Rectal smooth muscle tissue (tissue), 1 donor: ENCODE measurements around the gene DDIT4.

Experiments used
- H3K27ac ChIP-seq: one replicate; pipeline ENCODE4 v1.7.0; 2013; ENCODE audit warnings: low read depth, low read length, inconsistent platforms
- H3K27me3 ChIP-seq: one replicate; pipeline ENCODE4 v1.7.0; 2013; ENCODE audit warnings: low read length; ENCODE audit not compliant: control insufficient read depth, insufficient read depth
- H3K36me3 ChIP-seq: one replicate; pipeline ENCODE4 v1.7.0; 2013; ENCODE audit warnings: low read length; ENCODE audit not compliant: control insufficient read depth, insufficient read depth
- H3K4me1 ChIP-seq: one replicate; pipeline ENCODE4 v1.7.0; 2013; ENCODE audit warnings: low read length; ENCODE audit not compliant: control insufficient read depth, insufficient read depth
- H3K4me3 ChIP-seq: one replicate; pipeline ENCODE4 v1.7.0; 2013; ENCODE audit warnings: low read length
- H3K9ac ChIP-seq: one replicate; pipeline ENCODE4 v1.7.0; 2013; ENCODE audit warnings: low read length

The DDIT4 gene

GRCh38 chr10:72322280-72323058 lies 48.7 kb downstream of the DDIT4 start:
- no peaks in the 10 kb centered on the region for H3K36me3 ChIP-seq
- no peak overlapping the region for H3K27ac ChIP-seq
- no peak overlapping the region for H3K9ac ChIP-seq
- no peaks in the 10 kb centered on the region for H3K27me3 ChIP-seq
- peaks cover 12% of the 10 kb centered on the region for H3K4me1 ChIP-seq
- H3K4me3 ChIP-seq, result no peak overlapping the region

GRCh38 chr10:72323108-72323749 lies 49.5 kb downstream of the DDIT4 start:
- H3K4me3 ChIP-seq, result no peak overlapping the region
- no peaks in the 10 kb centered on the region for H3K27me3 ChIP-seq
- no peak overlapping the region for H3K27ac ChIP-seq
- peaks cover 16% of the 10 kb centered on the region for H3K4me1 ChIP-seq
- H3K36me3 ChIP-seq, result no peaks in the 10 kb centered on the region
- no peak overlapping the region for H3K9ac ChIP-seq

GRCh38 chr10:72323771-72324191 lies 50.1 kb downstream of the DDIT4 start:
- Histone ChIP-seq H3K9ac (no peak overlapping the region), H3K27ac (no peak overlapping the region), H3K36me3 (no peaks in the 10 kb centered on the region), H3K4me1 (peaks cover 18% of the 10 kb centered on the region), H3K4me3 (no peak overlapping the region), H3K27me3 (no peaks in the 10 kb centered on the region)
